ENCODE results near the gene ACD. TPM values are rescaled to one million over a fixed set of nuclear protein-coding genes. Genes with fewer than 3 reads are reported as not detected.

The ACD gene
- total RNA-seq, 4 donors from 2014 or later = 20.9 to 33.7 (median 24.4) TPM

GRCh38 chr16:67652578-67653127 is 7.4 kb downstream of the ACD start:
- TF ChIP-seq EP300 (IDR thresholded peaks at IDR 0.05) = no peak
- no peaks in the 10 kb centered on the region for H3K9me3 ChIP-seq
- peaks cover 81% of the 10 kb centered on the region for H3K27me3 ChIP-seq
- no peak overlapping the region for H3K27ac ChIP-seq
- ATAC-seq = peak; percentile 9
- peaks cover 5 to 40% (median 8%) of the 10 kb centered on the region in 3 donors for H3K4me1 ChIP-seq
- peaks cover 0 to 11% of the 10 kb centered on the region in 2 donors for H3K36me3 ChIP-seq
- peak overlapping the region in 1 of 2 donors; percentile 48 for H3K4me3 ChIP-seq
- WGBS, 2 donors (ENCODE audit: low coverage in 1 of 2) = no CpG with 5 or more reads among the region's 59 CpGs

GRCh38 chr16:67651847-67652246 is 8.2 kb downstream of the ACD start:
- WGBS, 2 donors (ENCODE audit: low coverage in 1 of 2) = no CpG with 5 or more reads among the region's 4 CpGs
- ATAC-seq = no peak
- Histone ChIP-seq H3K4me1 (peaks cover 5 to 40% (median 8%) of the 10 kb centered on the region in 3 donors), H3K36me3 (peaks cover 0 to 3% of the 10 kb centered on the region in 2 donors), H3K4me3 (no peak overlapping the region), H3K27me3 (peaks cover 89% of the 10 kb centered on the region), H3K27ac (no peak overlapping the region), H3K9me3 (no peaks in the 10 kb centered on the region)
- no peak for TF ChIP-seq CTCF (IDR thresholded peaks at IDR 0.05)
- no peak for TF ChIP-seq EP300 (IDR thresholded peaks at IDR 0.05)
- no peak for TF ChIP-seq POLR2AphosphoS5 (IDR thresholded peaks at IDR 0.05)

GRCh38 chr16:67651039-67651438 is 9.0 kb downstream of the ACD start:
- H3K27me3 ChIP-seq = peaks cover 97% of the 10 kb centered on the region
- no peak overlapping the region for H3K4me3 ChIP-seq
- TF ChIP-seq POLR2AphosphoS5 (IDR thresholded peaks at IDR 0.05) (no peak), CTCF (IDR thresholded peaks at IDR 0.05) (no peak), EP300 (IDR thresholded peaks at IDR 0.05) (no peak), POLR2A (IDR thresholded peaks at IDR 0.05) (no peak)
- no peak for ATAC-seq
- no peak overlapping the region for H3K27ac ChIP-seq
- H3K4me1 ChIP-seq = peaks cover 5 to 40% (median 8%) of the 10 kb centered on the region in 3 donors
- H3K9me3 ChIP-seq = no peaks in the 10 kb centered on the region
- 96 to 100% methylated on average over 1 to 7 of the region's 7 CpGs for WGBS, 2 donors (ENCODE audit: low coverage in 1 of 2)
- H3K36me3 ChIP-seq = no peaks in the 10 kb centered on the region

- Histone ChIP-seq H3K9me3 (no peaks in the 10 kb centered on the region), H3K4me1 (peaks cover 5 to 43% (median 11%) of the 10 kb centered on the region in 3 donors), H3K4me3 (no peak overlapping the region), H3K36me3 (no peaks in the 10 kb centered on the region), H3K27ac (no peak overlapping the region), H3K27me3 (peaks cover 100% of the 10 kb centered on the region)
- WGBS, 2 donors (ENCODE audit: low coverage in 1 of 2) = 45% methylated on average over 4 of the region's 8 CpGs; no CpG with 5 or more reads in 1 of the 2 donors
- no peak for ATAC-seq
- TF ChIP-seq CTCF (IDR thresholded peaks at IDR 0.05) = no peak
- TF ChIP-seq POLR2A (IDR thresholded peaks at IDR 0.05) = no peak
- TF ChIP-seq POLR2AphosphoS5 (IDR thresholded peaks at IDR 0.05) = no peak
- no peak for TF ChIP-seq EP300 (IDR thresholded peaks at IDR 0.05)
These were observed 10.0 kb downstream of the ACD start for GRCh38 chr16:67650023-67650422.

GRCh38 chr16:67649494-67649931 is 10.5 kb downstream of the ACD start:
- no peak overlapping the region for H3K4me3 ChIP-seq
- WGBS, 2 donors (ENCODE audit: low coverage in 1 of 2) = 10% methylated on average over 2 of the region's 34 CpGs; no CpG with 5 or more reads in 1 of the 2 donors
- no peaks in the 10 kb centered on the region for H3K36me3 ChIP-seq
- no peak overlapping the region for H3K27ac ChIP-seq
- no peaks in the 10 kb centered on the region for H3K9me3 ChIP-seq
- peaks cover 5 to 48% (median 15%) of the 10 kb centered on the region in 3 donors for H3K4me1 ChIP-seq
- ATAC-seq = no peak
- H3K27me3 ChIP-seq = peaks cover 100% of the 10 kb centered on the region
- TF ChIP-seq CTCF (IDR thresholded peaks at IDR 0.05) (no peak), POLR2AphosphoS5 (IDR thresholded peaks at IDR 0.05) (no peak), EP300 (IDR thresholded peaks at IDR 0.05) (no peak)

Measured in gastroesophageal sphincter (tissue), 4 donors.